Endothelial cell of umbilical vein (primary cell): Measurements from ENCODE around the gene TDO2. TPM values are rescaled to one million over a fixed set of nuclear protein-coding genes. Genes with fewer than 3 reads are reported as not detected.

Experiments used
- BruUV-seq: library from RNA; stranded (reverse); fragments of 400-500 nt; replicated peaks from 2 replicates; lab custom pipeline; 2021; lab: Mats Ljungman, UMichigan
- CTCF ChIA-PET: fragments of 300-600, 350-600 bp; sonication (Branson Sonifier 250); formaldehyde crosslinking; loops from one replicate; lab custom pipeline; 2021; ENCODE audit warnings: antibody characterized with exemption, inconsistent platforms; lab: Charles Lee
- POLR2A ChIA-PET: fragments of 300-600, 350-600 bp; sonication (Branson Sonifier 250); formaldehyde crosslinking; loops from one replicate; lab custom pipeline; 2021; ENCODE audit warnings: antibody characterized with exemption, inconsistent platforms; lab: Charles Lee
- DNase-seq: peaks from one replicate; pipeline ENCODE4 v3.0.0-alpha.2; 2011; ENCODE audit warnings: low read depth, low spot score
- FAIRE-seq: peaks from 2 replicates; lab custom pipeline; 2011; peaks lifted over from hg19 to GRCh38; lab: Jason Lieb, UNC
- H2AFZ ChIP-seq: 2 replicates; pipeline ENCODE4 v1.6.0; 2012; ENCODE audit warnings: low read depth, low read length, control low read depth, inconsistent platforms
- H3K27ac ChIP-seq: 2 replicates; pipeline ENCODE4 v1.5.1; 2011; ENCODE audit warnings: low read depth, mild to moderate bottlenecking, control low read depth, low read length, moderate library complexity; ENCODE audit not compliant: insufficient read depth
- H3K27me3 ChIP-seq, 2 experiments: 2 replicates each; pipeline versions ENCODE4 v1.6.0 to v1.6.1; 2011; ENCODE audit warnings: low read length in 2 of 2, mixed read lengths in 1 of 2; ENCODE audit not compliant: control insufficient read depth in 2 of 2, insufficient read depth in 2 of 2
- H3K36me3 ChIP-seq, 2 experiments: 2 replicates in 1 of 2; 3 replicates in 1 of 2; pipeline ENCODE4 v1.5.1; 2011; ENCODE audit warnings: low read length in 2 of 2, mild to moderate bottlenecking in 1 of 2, moderate library complexity in 1 of 2; ENCODE audit not compliant: control insufficient read depth in 2 of 2, insufficient read depth in 2 of 2; ENCODE audit errors: extremely low read depth in 1 of 2
- H3K4me1 ChIP-seq: 3 replicates; pipeline ENCODE4 v1.5.1; 2011; ENCODE audit warnings: mild to moderate bottlenecking, low read length; ENCODE audit not compliant: control insufficient read depth, insufficient read depth; ENCODE audit errors: extremely low read depth
- H3K4me2 ChIP-seq: 2 replicates; pipeline ENCODE4 v1.6.1; 2011; ENCODE audit warnings: low read length, control low read depth, mixed read lengths; ENCODE audit not compliant: insufficient read depth
- H3K4me3 ChIP-seq, 3 experiments: fragments of 200-600 bp in 1 of 3; sonication (generic), shearing (Covaris generic) in 1 of 3; replicated peaks in 1 of 3; 2 replicates each; pipeline ENCODE4 v1.5.1; 2011 to 2016; ENCODE audit warnings: control low read depth in 3 of 3, low read length in 3 of 3, mild to moderate bottlenecking in 2 of 3, inconsistent platforms in 1 of 3, low read depth in 1 of 3, moderate library complexity in 1 of 3; ENCODE audit not compliant: insufficient read depth in 1 of 3
- H3K79me2 ChIP-seq: 2 replicates; pipeline ENCODE4 v1.6.0; 2012; ENCODE audit warnings: low read length, inconsistent platforms; ENCODE audit not compliant: control insufficient read depth, insufficient read depth
- H3K9ac ChIP-seq: replicated peaks from 2 replicates; pipeline ENCODE3; 2011; ENCODE audit warnings: low read length, control low read depth; ENCODE audit not compliant: insufficient read depth; ENCODE audit errors: extremely low read depth
- H3K9me1 ChIP-seq: replicated peaks from 3 replicates; pipeline ENCODE4 v1.6.0; 2011; ENCODE audit warnings: mild to moderate bottlenecking, low read length; ENCODE audit not compliant: control insufficient read depth, insufficient read depth; ENCODE audit errors: extremely low read depth
- H3K9me3 ChIP-seq: replicated peaks from 2 replicates; pipeline ENCODE4 v1.5.1; 2012; ENCODE audit warnings: low read length, inconsistent platforms; ENCODE audit not compliant: control insufficient read depth, insufficient read depth
- H4K20me1 ChIP-seq: replicated peaks from 2 replicates; pipeline ENCODE3; 2011; ENCODE audit warnings: mild to moderate bottlenecking, low read length; ENCODE audit not compliant: control insufficient read depth, insufficient read depth; ENCODE audit errors: extremely low read depth
- CTCF ChIP-seq, 2 donors: IDR thresholded peaks; 1 replicate in 1 of 2; 2 replicates in 1 of 2; pipeline ENCODE4 v1.5.1; 2011; ENCODE audit warnings: low read length in 2 of 2, mild to moderate bottlenecking in 2 of 2, moderate library complexity in 2 of 2, control low read depth in 1 of 2, inconsistent platforms in 1 of 2, low read depth in 1 of 2; ENCODE audit not compliant: insufficient read depth in 1 of 2; ENCODE audit errors: extremely low read depth in 1 of 2
- EZH2 ChIP-seq: IDR thresholded peaks from 2 replicates; pipeline ENCODE4 v1.6.1; 2012; ENCODE audit warnings: borderline replicate concordance, low read depth, mild to moderate bottlenecking, moderate library complexity, low read length, inconsistent platforms; ENCODE audit not compliant: severe bottlenecking
- FOS ChIP-seq: IDR thresholded peaks from 2 replicates; pipeline ENCODE4 v1.6.1; 2011; ENCODE audit warnings: mild to moderate bottlenecking, low read length, moderate library complexity, borderline replicate concordance; ENCODE audit not compliant: insufficient read depth
- GATA2 ChIP-seq: IDR thresholded peaks from 2 replicates; pipeline ENCODE4 v1.7.0; 2011; ENCODE audit warnings: low read depth, mild to moderate bottlenecking, moderate library complexity, mixed read lengths, low read length; ENCODE audit not compliant: insufficient read length, insufficient read depth
- JUN ChIP-seq: IDR thresholded peaks from 2 replicates; pipeline ENCODE4 v1.6.1; 2011; ENCODE audit warnings: borderline replicate concordance, low read depth; ENCODE audit not compliant: insufficient read length, insufficient read depth
- MYC ChIP-seq: IDR thresholded peaks from one replicate; pipeline ENCODE4 v1.6.1; 2011; ENCODE audit warnings: mild to moderate bottlenecking, low read depth, low read length
- POLR2A ChIP-seq: IDR thresholded peaks from 2 replicates; pipeline ENCODE4 v1.6.1; 2012; ENCODE audit warnings: low read depth, mild to moderate bottlenecking, control low read depth, low read length
- POLR2AphosphoS5 ChIP-seq: IDR thresholded peaks from 2 replicates; pipeline ENCODE4 v1.6.1; 2012; ENCODE audit warnings: low read depth, mild to moderate bottlenecking, control low read depth, low read length, moderate library complexity; ENCODE audit not compliant: insufficient read depth
- dilution Hi-C: fragments of 300-500 bp; cut with MboI; formaldehyde crosslinking; loops from one replicate; pipeline ENCODE4 v1.15.0; 2019; ENCODE audit warnings: low sequenced_read_pairs; ENCODE audit not compliant: extremely low pct_ligation_motif_present
- intact Hi-C: fragments of 100-400 bp; cut with micrococcal nuclease; formaldehyde crosslinking; loops from one replicate; pipeline ENCODE4 v1.10.0; 2022
- polyA plus RNA-seq, 4 experiments: library from polyadenylated mRNA; depleted of rRNA in 3 of 4; stranded (reverse) in 3 of 4; unstranded in 1 of 4; fragments of >200 nt; gene quantifications; 2 replicates each; pipeline versions ENCODE4 v1.2.1 to v1.2.3, GENCODE V29; 2011 to 2012; ENCODE audit warnings: missing spikeins in 1 of 4
- total RNA-seq: library from RNA; stranded (reverse); gene quantifications from 2 replicates; pipeline ENCODE4 v1.2.3, GENCODE V29; 2021
- TF ChIP-seq, protein P1 (sequence below): IDR thresholded peaks from 2 replicates; pipeline ENCODE4 v1.6.1; 2011; ENCODE audit not compliant: insufficient read depth, insufficient read length

The TDO2 gene
- total and polyA plus RNA-seq, 2 donors (not counting 3 experiments of a cell fraction or from before 2014, with no cell fraction given), result not detected

- CTCF ChIA-PET, result no interaction called here
Observed at GRCh38 chr4:155907556-155907955, 4.1 kb downstream of the TDO2 start.

GRCh38 chr4:155908187-155909139, 5.0 kb downstream of the TDO2 start:
- Histone ChIP-seq H3K4me2 (no peak overlapping the region), H3K79me2 (no peaks in the 10 kb centered on the region), H3K27me3 (no peaks in the 10 kb centered on the region), H3K27ac (no peak overlapping the region), H3K9me1 (no peaks in the 10 kb centered on the region), H2AFZ (no peak overlapping the region), H3K4me3 (no peak overlapping the region), H3K9me3 (no peaks in the 10 kb centered on the region), H4K20me1 (no peaks in the 10 kb centered on the region), H3K36me3 (no peaks in the 10 kb centered on the region), H3K9ac (no peak overlapping the region), H3K4me1 (no peaks in the 10 kb centered on the region)
- TF ChIP-seq FOS (no peak), JUN (no peak), POLR2A (no peak), EZH2 (no peak), GATA2 (no peak), POLR2AphosphoS5 (no peak), CTCF (IDR thresholded peaks at IDR 0.05; ENCODE audit: extremely low read depth in 1 of 2, insufficient read depth in 1 of 2, low read depth in 1 of 2, low read length in 2 of 2) (no peak), MYC (no peak)
- TF ChIP-seq, protein P1, sequence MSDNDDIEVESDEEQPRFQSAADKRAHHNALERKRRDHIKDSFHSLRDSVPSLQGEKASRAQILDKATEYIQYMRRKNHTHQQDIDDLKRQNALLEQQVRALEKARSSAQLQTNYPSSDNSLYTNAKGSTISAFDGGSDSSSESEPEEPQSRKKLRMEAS, result no peak
- FAIRE-seq (no peak), DNase-seq (no peak)
- ChIA-PET POLR2A (no interaction called here), CTCF (no interaction called here)
- dilution Hi-C loops, result no loop called here
- intact Hi-C loops, result no loop called here
- BruUV-seq, result no TSS peak

More at GRCh38 chr4:155907556-155907955, 4.1 kb downstream of the TDO2 start:
- Histone ChIP-seq H2AFZ (no peak overlapping the region), H3K27me3 (no peaks in the 10 kb centered on the region), H4K20me1 (no peaks in the 10 kb centered on the region), H3K36me3 (no peaks in the 10 kb centered on the region), H3K9ac (no peak overlapping the region), H3K79me2 (no peaks in the 10 kb centered on the region), H3K27ac (no peak overlapping the region), H3K4me1 (no peaks in the 10 kb centered on the region), H3K9me1 (no peaks in the 10 kb centered on the region), H3K9me3 (no peaks in the 10 kb centered on the region), H3K4me3 (no peak overlapping the region), H3K4me2 (no peak overlapping the region)
- FAIRE-seq, result no peak
- POLR2A ChIA-PET, result no interaction called here
- no TSS peak for BruUV-seq
- DNase-seq, result no peak
- intact Hi-C loops (no loop called here), dilution Hi-C loops (no loop called here)
- TF ChIP-seq POLR2A (no peak), MYC (no peak)
